HG02840 (cell line): ENCODE data around the gene ARAP3.
"Not testable (repeated sequence)": the region's sequence is repeated elsewhere in the genome, so short reads cannot be mapped to it uniquely, and the experiment has no call there.

Source experiments
- ATAC-seq: cut with Tn5 transposase; IDR thresholded peaks from one replicate; pipeline ENCODE4 v1.9.1; 2021; ENCODE audit warnings: mild to moderate bottlenecking, moderate library complexity, moderate number of reproducible peaks; ENCODE audit not compliant: unreplicated experiment, low FRiP score

The ARAP3 gene

GRCh38 chr5:141623611-141624010 is 58.4 kb downstream of the ARAP3 start:
- no peak for ATAC-seq

GRCh38 chr5:141623186-141623585 is 58.8 kb downstream of the ARAP3 start:
- peak; percentile 25 for ATAC-seq

GRCh38 chr5:141618804-141619554 is 63.1 kb downstream of the ARAP3 start, which contains the start of gene DIAPH1:
TSS of gene DIAPH1 (minus strand) at chr5:141619000. CDS start at chr5:141618914, 86 bp downstream.
- ATAC-seq: peak; percentile 89

GRCh38 chr5:141618030-141618803 is 63.8 kb downstream of the ARAP3 start:
- peak; percentile 33 for ATAC-seq

GRCh38 chr5:141617682-141618029 is 64.4 kb downstream of the ARAP3 start:
- ATAC-seq: no peak

GRCh38 chr5:141617128-141617527 is 64.9 kb downstream of the ARAP3 start:
- no peak for ATAC-seq

GRCh38 chr5:141615991-141616720 is 65.9 kb downstream of the ARAP3 start:
- no peak for ATAC-seq

GRCh38 chr5:141613344-141613743 is 68.7 kb downstream of the ARAP3 start:
- ATAC-seq: no peak

GRCh38 chr5:141611289-141611688 is 70.7 kb downstream of the ARAP3 start:
- no peak for ATAC-seq

GRCh38 chr5:141609921-141610320 is 72.1 kb downstream of the ARAP3 start:
- ATAC-seq: not testable (repeated sequence)

- ATAC-seq: no peak
These were observed 73.0 kb downstream of the ARAP3 start for GRCh38 chr5:141609044-141609443.

- no peak for ATAC-seq
These were observed 73.5 kb downstream of the ARAP3 start for GRCh38 chr5:141608557-141608956.

- ATAC-seq: no peak
These were observed 74.0 kb downstream of the ARAP3 start for GRCh38 chr5:141608046-141608445.

- peak; percentile 92 for ATAC-seq
These were observed 76.3 kb downstream of the ARAP3 start for GRCh38 chr5:141605523-141606277.

- ATAC-seq: no peak
These were observed 77.9 kb downstream of the ARAP3 start for GRCh38 chr5:141603923-141604717.
